CD14-positive monocyte (primary cell): ENCODE results near the gene SMIM15. TPM values are rescaled to one million over a fixed set of nuclear protein-coding genes. Genes with fewer than 3 reads are reported as not detected.
A peak's percentile ranks its signal among the peaks of the same experiment; 100 is the strongest.

Experiments
- DNase-seq, 3 donors: peaks; one replicate each; pipeline ENCODE4 v3.0.0-alpha.2; 2011 to 2022
- H2AFZ ChIP-seq: 2 replicates; pipeline ENCODE4 v1.6.0; 2012; ENCODE audit warnings: mild to moderate bottlenecking, low read depth, low read length, inconsistent platforms; ENCODE audit not compliant: insufficient read depth, poor library complexity, severe bottlenecking
- H3K27ac ChIP-seq, 2 donors: 1 replicate in 1 of 2; 2 replicates in 1 of 2; pipeline ENCODE4 v1.5.1; 2012 to 2013; ENCODE audit warnings: low read length in 2 of 2, control low read depth in 1 of 2, inconsistent platforms in 1 of 2, low read depth in 1 of 2, mild to moderate bottlenecking in 1 of 2
- H3K27me3 ChIP-seq, 2 donors: one replicate each; pipeline versions ENCODE4 v1.6.0 to v1.6.1; 2011 to 2013; ENCODE audit warnings: low read length in 2 of 2; ENCODE audit not compliant: control insufficient read depth in 2 of 2, insufficient read depth in 2 of 2
- H3K36me3 ChIP-seq, 2 donors: replicated peaks in 1 of 2; 1 replicate in 1 of 2; 2 replicates in 1 of 2; pipeline versions ENCODE4 v1.5.1 to v1.6.1; 2012 to 2013; ENCODE audit warnings: low read length in 2 of 2, control low read depth in 1 of 2, inconsistent platforms in 1 of 2, mild to moderate bottlenecking in 1 of 2; ENCODE audit not compliant: insufficient read depth in 2 of 2, control insufficient read depth in 1 of 2
- H3K4me1 ChIP-seq, 2 donors: 1 replicate in 1 of 2; 2 replicates in 1 of 2; pipeline versions ENCODE4 v1.5.1 to v1.6.1; 2012 to 2013; ENCODE audit warnings: low read length in 2 of 2, control low read depth in 1 of 2, inconsistent platforms in 1 of 2, mild to moderate bottlenecking in 1 of 2, moderate library complexity in 1 of 2; ENCODE audit not compliant: insufficient read depth in 2 of 2, control insufficient read depth in 1 of 2
- H3K4me2 ChIP-seq: replicated peaks from 2 replicates; pipeline ENCODE3; 2012; ENCODE audit warnings: low read length, moderate library complexity, mild to moderate bottlenecking; ENCODE audit not compliant: poor library complexity, severe bottlenecking; ENCODE audit errors: extremely low read depth
- H3K4me3 ChIP-seq, 3 experiments: fragments of 200-600 bp in 1 of 3; sonication (generic) in 1 of 3; replicated peaks in 1 of 3; 1 replicate in 2 of 3; 2 replicates in 1 of 3; pipeline ENCODE4 v1.5.1; 2011 to 2013; ENCODE audit warnings: low read length in 3 of 3, mild to moderate bottlenecking in 3 of 3, control low read depth in 2 of 3, low read depth in 2 of 3, inconsistent platforms in 1 of 3, moderate library complexity in 1 of 3
- H3K79me2 ChIP-seq: 2 replicates; pipeline ENCODE4 v1.6.0; 2012; ENCODE audit warnings: mild to moderate bottlenecking, control low read depth, inconsistent platforms, low read length, moderate library complexity; ENCODE audit not compliant: insufficient read depth
- H3K9ac ChIP-seq: 2 replicates; pipeline ENCODE4 v1.6.0; 2017; ENCODE audit warnings: low read length, mild to moderate bottlenecking; ENCODE audit not compliant: insufficient read depth, poor library complexity, severe bottlenecking
- H3K9me3 ChIP-seq, 2 donors: replicated peaks in 1 of 2; 1 replicate in 1 of 2; 2 replicates in 1 of 2; pipeline versions ENCODE4 v1.5.1 to v1.6.1; 2012 to 2013; ENCODE audit warnings: low read length in 2 of 2, control low read depth in 1 of 2; ENCODE audit not compliant: control insufficient read depth in 1 of 2, insufficient read depth in 1 of 2
- H4K20me1 ChIP-seq: 2 replicates; pipeline ENCODE4 v1.6.0; 2012; ENCODE audit warnings: mild to moderate bottlenecking, low read length, control low read depth, moderate library complexity; ENCODE audit not compliant: insufficient read depth
- H3K27ac Mint-ChIP-seq, 7 donors: one replicate each; pipeline ENCODE4 v1.8.0; 2020; ENCODE audit warnings: mild to moderate bottlenecking in 7 of 7, mixed read lengths in 7 of 7, moderate library complexity in 6 of 7, inconsistent platforms in 2 of 7
- H3K27me3 Mint-ChIP-seq, 3 donors: one replicate each; pipeline ENCODE4 v1.8.0; 2021 to 2022; ENCODE audit warnings: low read depth in 3 of 3, mild to moderate bottlenecking in 3 of 3, mixed read lengths in 3 of 3, moderate library complexity in 3 of 3, inconsistent platforms in 1 of 3
- H3K36me3 Mint-ChIP-seq, 2 donors: one replicate each; pipeline ENCODE4 v1.8.0; 2020; ENCODE audit warnings: mixed read lengths in 2 of 2, inconsistent platforms in 1 of 2, mild to moderate bottlenecking in 1 of 2
- H3K4me1 Mint-ChIP-seq: one replicate; pipeline ENCODE4 v1.8.0; 2020; ENCODE audit warnings: mild to moderate bottlenecking, mixed read lengths
- H3K4me3 Mint-ChIP-seq, 2 donors: one replicate each; pipeline ENCODE4 v1.8.0; 2020; ENCODE audit warnings: mild to moderate bottlenecking in 2 of 2, mixed read lengths in 2 of 2, moderate library complexity in 1 of 2
- H3K9me3 Mint-ChIP-seq, 7 donors: one replicate each; pipeline ENCODE4 v1.8.0; 2020 to 2022; ENCODE audit warnings: mixed read lengths in 7 of 7, mild to moderate bottlenecking in 6 of 7, moderate library complexity in 6 of 7, inconsistent platforms in 2 of 7
- WGBS: methylation state at CpG from one replicate; pipeline ENCODE4 v1.1.5; 2013; ENCODE audit warnings: missing lambda C conversion rate; ENCODE audit not compliant: insufficient coverage; 5-methylcytosine and 5-hydroxymethylcytosine counted together
- intact Hi-C, 2 donors: fragments of 100-400 bp; cut with micrococcal nuclease; formaldehyde crosslinking; loops; one replicate each; pipeline versions ENCODE4 v1.15.0 to v1.15.1; 2023
- polyA plus RNA-seq, 3 donors: library from polyadenylated mRNA; depleted of rRNA in 1 of 3; unstranded in 2 of 3; stranded (reverse) in 1 of 3; fragments of 300-500 nt in 2 of 3; fragments of >200 nt in 1 of 3; fragmentation: Illumina TruSeq in 2 of 3; gene quantifications; 1 replicate in 2 of 3; 2 replicates in 1 of 3; pipeline ENCODE4 v1.2.3, GENCODE V29; 2012 to 2021
- TF ChIP-seq, protein P1 (sequence below): fragments of 200-600 bp; IDR thresholded peaks from one replicate; pipeline ENCODE4 v1.8.0; 2022; ENCODE audit warnings: antibody characterized with exemption, mild to moderate bottlenecking

The SMIM15 gene
- polyA plus RNA-seq, 3 donors = 7.0 to 43.4 (median 32.0) TPM

GRCh38 chr5:61178702-61179101, 16.4 kb upstream of the SMIM15 start:
- 100% methylated on average over 2 of the region's 4 CpGs for WGBS
- intact Hi-C loops = loop anchor here in 1 of 2 donors (10.0 kb wide), 1 partner anchor 126 kb away; no protein-coding TSS in a partner anchor

DNA sequence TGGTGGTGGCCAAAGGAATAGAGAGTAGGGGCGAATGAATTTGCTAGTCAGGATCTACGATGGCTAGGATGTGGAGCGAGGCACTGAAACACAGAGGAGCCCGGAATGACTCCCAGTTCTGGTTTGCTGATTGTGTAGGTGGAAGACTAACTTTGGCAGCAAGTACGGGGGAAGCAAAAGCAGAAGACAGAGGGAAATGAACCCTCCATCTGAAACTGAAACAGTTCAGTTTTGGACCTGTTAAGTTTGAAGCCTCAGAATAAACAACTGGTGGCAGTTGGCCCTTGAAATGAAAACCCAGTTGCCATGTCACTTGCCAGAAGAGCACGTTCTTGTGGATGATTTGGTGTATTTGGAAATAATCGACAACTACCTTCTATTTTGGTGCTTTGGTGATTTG, 15.4 kb upstream of the SMIM15 start:
- Mint-ChIP-seq H3K4me3 (no peak overlapping the region), H3K36me3 (peaks cover 2% of the 10 kb centered on the region in 2 donors), H3K27me3 (no peaks in the 10 kb centered on the region), H3K9me3 (peaks cover 0 to 3% (median 0%) of the 10 kb centered on the region in 7 donors), H3K27ac (peak overlapping the region in 4 of 7 donors; percentile 8 to 76 (median 36)), H3K4me1 (peaks cover 30% of the 10 kb centered on the region)
- 76% methylated on average over 4 of the region's 7 CpGs for WGBS
- no peak for DNase-seq
- Histone ChIP-seq H3K27me3 (no peaks in the 10 kb centered on the region), H3K4me2 (no peak overlapping the region), H2AFZ (peak overlapping the region; percentile 38), H3K36me3 (no peaks in the 10 kb centered on the region), H3K9me3 (no peaks in the 10 kb centered on the region), H3K79me2 (no peaks in the 10 kb centered on the region), H3K4me1 (peaks cover 7 to 30% of the 10 kb centered on the region in 2 donors), H4K20me1 (no peaks in the 10 kb centered on the region), H3K9ac (no peak overlapping the region), H3K4me3 (no peak overlapping the region), H3K27ac (no peak overlapping the region)
- TF ChIP-seq, protein P1, sequence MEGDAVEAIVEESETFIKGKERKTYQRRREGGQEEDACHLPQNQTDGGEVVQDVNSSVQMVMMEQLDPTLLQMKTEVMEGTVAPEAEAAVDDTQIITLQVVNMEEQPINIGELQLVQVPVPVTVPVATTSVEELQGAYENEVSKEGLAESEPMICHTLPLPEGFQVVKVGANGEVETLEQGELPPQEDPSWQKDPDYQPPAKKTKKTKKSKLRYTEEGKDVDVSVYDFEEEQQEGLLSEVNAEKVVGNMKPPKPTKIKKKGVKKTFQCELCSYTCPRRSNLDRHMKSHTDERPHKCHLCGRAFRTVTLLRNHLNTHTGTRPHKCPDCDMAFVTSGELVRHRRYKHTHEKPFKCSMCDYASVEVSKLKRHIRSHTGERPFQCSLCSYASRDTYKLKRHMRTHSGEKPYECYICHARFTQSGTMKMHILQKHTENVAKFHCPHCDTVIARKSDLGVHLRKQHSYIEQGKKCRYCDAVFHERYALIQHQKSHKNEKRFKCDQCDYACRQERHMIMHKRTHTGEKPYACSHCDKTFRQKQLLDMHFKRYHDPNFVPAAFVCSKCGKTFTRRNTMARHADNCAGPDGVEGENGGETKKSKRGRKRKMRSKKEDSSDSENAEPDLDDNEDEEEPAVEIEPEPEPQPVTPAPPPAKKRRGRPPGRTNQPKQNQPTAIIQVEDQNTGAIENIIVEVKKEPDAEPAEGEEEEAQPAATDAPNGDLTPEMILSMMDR = no peak
- intact Hi-C loops = loop anchor here in 1 of 2 donors (10.0 kb wide), 1 partner anchor 127 kb away; no protein-coding TSS in a partner anchor

More at GRCh38 chr5:61178702-61179101, 16.4 kb upstream of the SMIM15 start:
- Histone ChIP-seq H3K9ac (no peak overlapping the region), H2AFZ (no peak overlapping the region), H3K4me1 (peaks cover 7 to 33% of the 10 kb centered on the region in 2 donors), H3K79me2 (no peaks in the 10 kb centered on the region), H3K9me3 (no peaks in the 10 kb centered on the region), H4K20me1 (no peaks in the 10 kb centered on the region), H3K4me3 (no peak overlapping the region), H3K27ac (no peak overlapping the region), H3K4me2 (no peak overlapping the region), H3K36me3 (no peaks in the 10 kb centered on the region), H3K27me3 (no peaks in the 10 kb centered on the region)
- Mint-ChIP-seq H3K36me3 (peaks cover 2% of the 10 kb centered on the region in 2 donors), H3K27ac (no peak overlapping the region), H3K27me3 (no peaks in the 10 kb centered on the region), H3K4me1 (peaks cover 32% of the 10 kb centered on the region), H3K9me3 (peaks cover 0 to 3% (median 0%) of the 10 kb centered on the region in 7 donors), H3K4me3 (no peak overlapping the region)
- TF ChIP-seq, protein P1 = no peak
- DNase-seq = no peak
